Left ventricle myocardium inferior (tissue), 1 donor: Measurements from ENCODE around the gene MAN1C1. TPM values are rescaled to one million over a fixed set of nuclear protein-coding genes. Genes with fewer than 3 reads are reported as not detected.
"Not testable (repeated sequence)": the region's sequence is repeated elsewhere in the genome, so short reads cannot be mapped to it uniquely, and the experiment has no call there.

ENCODE experiments used
- DNase-seq: peaks from one replicate; pipeline ENCODE4 v3.0.0-alpha.2; 2020
- H3K27ac ChIP-seq: fragments of 200-600 bp; replicated peaks from 2 replicates; pipeline ENCODE4 v1.8.0; 2021
- H3K27me3 ChIP-seq: fragments of 200-600 bp; 2 replicates; pipeline ENCODE4 v1.8.0; 2021; ENCODE audit warnings: low read depth
- H3K36me3 ChIP-seq: fragments of 200-600 bp; 2 replicates; pipeline ENCODE4 v1.8.0; 2021
- H3K4me1 ChIP-seq: fragments of 200-600 bp; 2 replicates; pipeline ENCODE4 v1.8.0; 2021
- H3K4me3 ChIP-seq: fragments of 200-600 bp; 2 replicates; pipeline ENCODE4 v1.8.0; 2021; ENCODE audit warnings: mild to moderate bottlenecking, moderate library complexity
- H3K9me3 ChIP-seq: fragments of 200-600 bp; replicated peaks from 2 replicates; pipeline ENCODE4 v1.8.0; 2021
- CTCF ChIP-seq: fragments of 200-600 bp; IDR thresholded peaks from 2 replicates; pipeline ENCODE4 v1.8.0; 2021; ENCODE audit warnings: antibody characterized with exemption, mild to moderate bottlenecking, borderline replicate concordance
- intact Hi-C: fragments of 100-400 bp; cut with micrococcal nuclease; formaldehyde crosslinking; loops from one replicate; pipeline ENCODE4 v1.11.0; 2022
- total RNA-seq: library from RNA; stranded (reverse); fragmentation: NEBNext Ultra II Directional; extraction: Animal tissue kit (Norgen Biotek cat#: 25700); gene quantifications from one replicate; pipeline ENCODE4 v1.2.1, GENCODE V29; 2021
- donor health status: DM: no; HTN: yes; CAD: no; lungs with severe emphysema.

The MAN1C1 gene
- total RNA-seq, 1 donor from 2014 or later: 18.0 TPM

GRCh38 chr1:25598879-25599278, 17.7 kb upstream of the MAN1C1 start:
- Histone ChIP-seq H3K4me1 (no peaks in the 10 kb centered on the region), H3K9me3 (peaks cover 8% of the 10 kb centered on the region), H3K4me3 (no peak overlapping the region), H3K27ac (no peak overlapping the region), H3K27me3 (no peaks in the 10 kb centered on the region), H3K36me3 (no peaks in the 10 kb centered on the region)
- TF ChIP-seq CTCF: no peak
- DNase-seq: no peak
- intact Hi-C loops: no loop called here

GRCh38 chr1:25599969-25600610, 16.5 kb upstream of the MAN1C1 start:
- Histone ChIP-seq H3K4me1 (no peaks in the 10 kb centered on the region), H3K27ac (no peak overlapping the region), H3K9me3 (peaks cover 8% of the 10 kb centered on the region), H3K36me3 (no peaks in the 10 kb centered on the region), H3K27me3 (no peaks in the 10 kb centered on the region), H3K4me3 (no peak overlapping the region)
- DNase-seq: no peak
- intact Hi-C loops: no loop called here
- TF ChIP-seq CTCF: no peak

GRCh38 chr1:25600971-25601699, 15.5 kb upstream of the MAN1C1 start:
- DNase-seq, intact Hi-C loops, H3K4me3 ChIP-seq, H3K27me3 ChIP-seq, H3K27ac ChIP-seq, H3K4me1 ChIP-seq, H3K36me3 ChIP-seq, H3K9me3 ChIP-seq: not testable (repeated sequence)

GRCh38 chr1:25603779-25604538, 12.6 kb upstream of the MAN1C1 start:
- H3K9me3 ChIP-seq, intact Hi-C loops, H3K4me3 ChIP-seq, DNase-seq, H3K4me1 ChIP-seq, H3K27ac ChIP-seq, H3K27me3 ChIP-seq, H3K36me3 ChIP-seq: not testable (repeated sequence)

GRCh38 chr1:25607123-25607522, 9.5 kb upstream of the MAN1C1 start:
- Histone ChIP-seq H3K4me3 (no peak overlapping the region), H3K36me3 (no peaks in the 10 kb centered on the region), H3K4me1 (peaks cover 10% of the 10 kb centered on the region), H3K9me3 (no peaks in the 10 kb centered on the region), H3K27me3 (no peaks in the 10 kb centered on the region), H3K27ac (no peak overlapping the region)
- no peak for TF ChIP-seq CTCF
- no peak for DNase-seq
- intact Hi-C loops: no loop called here

GRCh38 chr1:25608488-25609178, 8.0 kb upstream of the MAN1C1 start:
- H3K4me1 ChIP-seq: peaks cover 10% of the 10 kb centered on the region
- peak; percentile 85 for TF ChIP-seq CTCF
- H3K9me3 ChIP-seq: no peaks in the 10 kb centered on the region
- H3K27me3 ChIP-seq: no peaks in the 10 kb centered on the region
- no peak overlapping the region for H3K27ac ChIP-seq
- no peaks in the 10 kb centered on the region for H3K36me3 ChIP-seq
- H3K4me3 ChIP-seq: peak overlapping the region; percentile 44
- intact Hi-C loops: loop anchor here (2.0 kb wide), 1 partner anchor 188 kb away; no protein-coding TSS in a partner anchor
- peak; percentile 88 for DNase-seq
